ENCODE measurements around the gene CACNB4.
"Not testable (repeated sequence)": the region's sequence is repeated elsewhere in the genome, so short reads cannot be mapped to it uniquely, and the experiment has no call there.

CACNB4 gene

DNA sequence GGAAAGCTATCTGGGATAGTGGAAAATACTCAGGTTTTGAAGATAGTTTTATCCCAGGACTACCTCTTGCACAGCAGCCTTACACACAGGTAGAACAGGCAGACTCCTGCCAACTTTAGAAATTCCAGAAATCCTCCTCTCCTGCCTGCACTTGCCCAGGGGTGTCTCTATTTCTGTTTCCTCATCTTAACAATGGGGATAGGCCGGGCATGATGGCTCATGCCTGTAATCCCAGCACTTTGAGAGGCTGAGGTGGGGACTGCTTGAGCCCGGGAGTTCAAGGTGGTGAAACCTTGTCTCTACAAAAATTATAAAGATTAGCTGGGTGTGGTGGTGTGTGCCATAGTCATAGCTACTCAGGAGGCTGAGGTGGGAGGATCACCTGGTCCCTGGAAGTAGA lies 153.7 kb downstream of the CACNB4 start:
- no peak for DNase-seq (ENCODE audit: low read depth in 2 of 2)

DNA sequence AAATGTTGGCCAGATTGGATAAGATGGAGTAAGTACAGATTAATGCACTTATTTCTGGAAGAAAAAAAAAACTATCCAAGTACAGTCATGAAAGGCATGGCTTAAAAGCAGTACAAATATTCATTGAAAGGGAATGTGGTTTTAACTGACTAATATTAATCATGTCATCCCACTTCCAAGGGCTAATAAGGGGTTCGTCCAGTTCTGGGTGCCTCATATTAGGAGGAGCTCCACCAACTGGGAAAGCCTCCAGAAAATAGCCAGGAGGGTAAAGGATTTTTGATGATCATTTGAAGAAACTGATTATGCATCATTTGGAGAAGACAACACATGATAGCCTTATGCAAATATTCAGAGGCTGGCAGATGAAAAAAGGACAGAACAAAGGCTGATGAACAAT lies 155.4 kb downstream of the CACNB4 start:
- no peak for DNase-seq (ENCODE audit: low read depth in 2 of 2)

DNA sequence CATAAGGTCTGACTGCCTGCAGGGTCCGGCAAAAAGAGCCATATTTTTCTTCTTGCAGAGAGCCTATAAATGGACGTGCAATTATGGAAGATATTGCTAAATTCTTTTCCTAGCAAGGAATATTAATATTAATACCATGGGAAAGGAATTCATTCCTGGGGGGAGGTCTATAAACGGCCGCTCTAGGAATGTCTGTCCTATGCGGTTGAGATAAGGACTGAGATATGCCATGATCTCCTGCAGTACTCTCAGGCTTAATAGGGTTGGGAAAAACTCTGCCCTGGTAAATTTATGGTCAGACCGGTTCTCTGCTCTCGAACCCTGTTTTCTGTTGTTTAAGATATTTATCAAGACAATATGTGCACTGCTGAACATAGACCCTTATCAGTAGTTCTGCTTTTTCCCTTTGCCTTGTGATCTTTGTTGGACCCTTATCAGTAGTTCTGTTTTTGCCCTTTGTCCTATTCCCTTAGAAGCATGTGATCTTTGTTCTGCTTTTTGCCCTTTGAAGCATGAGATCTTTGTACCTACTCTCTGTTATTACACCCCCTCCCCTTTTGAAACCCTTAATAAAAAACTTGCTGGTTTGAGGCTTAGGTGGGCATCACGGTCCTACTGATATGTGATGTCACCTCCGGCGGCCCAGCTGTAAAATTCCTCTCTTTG lies 156.2 kb downstream of the CACNB4 start:
- not testable (repeated sequence) for DNase-seq (ENCODE audit: low read depth in 2 of 2)

DNA sequence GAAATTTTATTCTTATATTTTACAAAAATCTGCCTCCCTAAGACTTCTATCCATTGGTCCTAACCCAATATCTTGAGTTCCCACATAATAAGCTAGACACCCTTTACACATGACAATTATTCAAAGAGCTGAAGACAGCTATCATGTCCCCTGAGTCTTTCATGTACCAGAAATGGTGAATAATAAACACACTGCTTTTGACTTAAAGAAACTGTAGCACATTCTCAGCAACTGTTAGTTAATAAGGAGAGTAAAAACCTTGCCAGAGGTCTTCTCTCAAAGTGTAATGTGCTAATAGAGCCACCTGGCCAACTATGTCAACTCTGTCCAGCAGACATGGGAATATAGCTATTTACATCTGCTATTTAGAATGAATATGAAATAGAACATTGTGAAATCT lies 160.9 kb downstream of the CACNB4 start:
- DNase-seq (ENCODE audit: low read depth in 2 of 2) = no peak

DNA sequence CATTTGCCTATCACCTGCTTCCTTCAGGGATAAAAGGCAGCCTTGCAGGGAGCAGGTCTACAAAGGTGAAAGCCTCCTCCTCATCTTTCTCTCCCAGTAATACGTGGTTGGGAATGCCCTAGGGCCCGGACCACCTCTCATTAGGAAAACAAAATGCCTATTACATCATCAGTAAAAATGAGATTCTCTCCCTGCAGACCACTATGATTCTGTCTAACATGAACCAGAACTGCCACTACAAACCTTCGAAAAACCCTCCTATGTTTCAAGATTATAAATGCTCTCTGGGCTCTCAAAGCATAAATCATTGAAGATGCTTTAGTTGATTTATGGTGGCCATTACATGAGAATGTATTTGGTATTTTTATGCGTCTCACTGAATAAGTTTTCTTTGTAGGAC lies 162.2 kb downstream of the CACNB4 start:
- no peak for DNase-seq (ENCODE audit: low read depth in 2 of 2)

DNA sequence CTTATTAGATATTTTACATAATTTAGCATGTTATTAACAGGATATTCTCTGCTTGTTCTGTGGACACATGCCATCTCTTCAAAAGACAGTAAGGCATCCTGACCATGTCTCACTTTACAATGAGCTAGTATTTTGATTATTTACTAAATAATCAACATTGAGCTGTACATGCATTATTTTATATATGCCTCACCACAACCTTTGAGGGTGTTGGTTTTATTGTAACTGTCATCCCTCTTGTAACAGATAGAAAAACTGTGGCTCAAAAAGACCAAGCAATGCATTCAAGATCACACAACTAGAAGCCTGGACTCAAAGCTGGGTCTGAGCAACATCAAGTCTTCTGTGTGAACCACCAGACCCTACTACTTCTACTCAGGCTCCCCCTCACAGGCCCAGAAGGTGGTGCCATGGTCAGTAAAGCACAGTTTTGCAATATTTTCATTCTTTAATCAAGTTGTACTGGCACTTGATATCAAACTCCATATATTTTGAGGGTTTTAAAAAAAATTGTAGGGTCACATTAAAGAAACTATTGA lies 165.5 kb downstream of the CACNB4 start:
- no peak for DNase-seq (ENCODE audit: low read depth in 2 of 2)

DNA sequence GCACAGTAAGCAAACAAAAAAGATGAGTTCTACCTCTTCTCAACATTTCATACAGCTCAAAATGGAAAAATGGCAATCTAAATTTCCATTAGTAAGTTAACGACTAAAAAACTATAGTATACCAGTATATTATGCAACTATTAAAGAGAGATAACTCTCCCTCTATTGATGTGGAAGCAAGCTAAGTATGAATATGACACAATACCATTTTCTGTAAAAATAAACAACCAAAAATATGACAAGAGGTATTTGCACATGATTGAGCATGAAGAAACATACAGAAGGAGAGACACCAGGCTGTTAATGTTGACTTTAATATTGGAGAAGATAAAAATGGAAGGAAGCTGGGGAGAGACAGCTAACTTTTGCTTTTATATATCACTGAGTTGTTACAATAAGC lies 167.1 kb downstream of the CACNB4 start:
- DNase-seq (ENCODE audit: low read depth in 2 of 2) = no peak

DNA sequence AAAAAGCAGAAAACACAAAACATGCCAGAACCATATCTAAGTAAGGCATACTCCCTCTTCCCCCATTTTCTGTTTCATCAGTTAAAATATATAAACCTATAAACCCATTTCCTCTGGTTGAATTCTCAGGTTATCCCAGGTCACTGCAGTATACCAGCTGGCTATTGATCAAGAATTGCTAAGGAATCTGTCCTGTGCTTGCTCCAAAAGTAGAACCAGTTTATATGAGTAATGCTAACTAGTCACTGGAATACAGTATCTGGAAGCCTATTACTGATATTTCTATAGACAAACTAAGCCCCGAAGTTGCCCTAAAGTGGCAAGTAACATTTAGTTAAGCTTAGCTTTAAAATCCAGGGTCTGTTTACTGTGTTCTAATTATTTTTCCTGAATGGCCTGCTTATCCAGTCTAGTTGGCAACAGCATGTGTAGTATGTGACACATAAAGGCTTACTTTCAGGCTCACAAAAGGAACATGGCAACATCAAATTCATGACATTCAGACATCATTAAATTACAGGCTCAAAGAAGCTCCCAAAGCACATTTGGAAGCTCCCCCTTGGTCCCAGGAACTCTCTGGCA lies 167.7 kb downstream of the CACNB4 start:
- no peak for DNase-seq (ENCODE audit: low read depth in 2 of 2)

DNA sequence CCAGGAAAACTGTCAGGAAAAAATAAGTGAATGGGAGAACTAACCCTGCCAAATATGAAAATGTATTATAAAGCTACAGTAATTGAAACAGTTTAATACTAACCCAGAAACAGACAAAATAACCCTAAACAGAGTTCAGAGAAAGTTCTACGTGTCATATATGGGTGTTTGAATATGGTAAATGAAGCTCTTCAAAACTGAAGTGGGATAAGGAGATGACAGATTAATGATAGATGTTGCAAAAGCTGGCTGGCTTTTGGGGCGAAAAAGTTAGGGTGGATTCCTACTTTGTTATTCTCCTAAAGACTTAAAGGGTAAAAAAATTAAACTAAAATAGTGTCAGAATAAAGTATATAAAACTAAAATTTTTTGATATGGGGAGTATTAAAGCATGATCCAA lies 168.8 kb downstream of the CACNB4 start:
- DNase-seq (ENCODE audit: low read depth in 2 of 2) = no peak

DNA sequence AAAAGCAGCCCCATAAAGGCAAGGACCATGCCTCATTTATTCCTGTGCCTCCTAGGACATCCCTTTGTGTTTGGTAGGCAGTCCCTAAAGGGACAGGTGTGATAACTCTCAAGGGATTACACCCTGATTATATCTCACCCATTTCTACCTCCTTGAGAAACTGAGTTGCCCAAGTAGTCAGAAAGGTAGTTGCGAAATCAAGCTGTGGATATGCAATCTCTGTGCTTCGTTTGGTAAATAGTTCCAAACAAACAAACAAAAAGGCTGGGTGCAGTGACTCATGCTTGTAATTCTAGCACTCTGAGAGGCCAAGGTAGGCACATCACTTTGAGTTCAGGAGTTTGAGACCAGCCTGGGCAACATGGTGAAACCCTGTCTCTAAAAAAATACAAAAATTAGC lies 170.5 kb downstream of the CACNB4 start:
- DNase-seq (ENCODE audit: low read depth in 2 of 2) = no peak

DNA sequence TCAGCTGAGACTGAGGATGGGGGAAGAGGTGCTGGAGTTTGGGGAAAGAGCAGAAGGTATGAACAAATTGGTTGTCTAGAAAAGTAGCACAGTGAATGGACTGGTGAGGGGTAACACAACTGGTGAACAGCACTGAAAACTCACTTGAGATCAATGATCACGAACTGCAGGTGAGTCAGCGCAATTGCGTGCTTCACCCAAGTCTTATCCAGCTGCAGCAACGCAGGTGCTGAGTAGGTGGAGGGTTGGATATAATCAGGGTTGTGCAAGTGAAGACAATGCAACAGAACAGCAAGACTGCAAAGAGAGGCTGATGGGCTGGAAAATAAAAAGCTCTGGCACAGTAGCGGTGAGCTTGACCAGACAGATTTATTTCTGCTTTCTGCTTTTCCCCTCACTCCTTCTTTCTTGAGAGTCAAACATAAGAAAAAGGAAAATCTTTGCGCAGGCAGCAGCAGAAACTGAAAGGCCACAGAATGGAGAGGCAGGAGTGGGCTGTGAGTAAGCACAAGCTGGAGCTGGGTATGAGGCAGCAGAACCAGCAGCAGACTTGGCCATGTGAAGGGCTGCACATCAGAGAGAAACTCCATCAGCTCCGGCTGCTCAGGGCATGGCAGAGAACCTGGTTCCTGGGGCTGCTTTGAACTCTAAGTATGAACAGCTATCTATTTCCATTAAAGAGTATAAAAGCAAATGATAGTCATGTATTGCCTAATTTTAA lies 171.2 kb downstream of the CACNB4 start:
- no peak for DNase-seq (ENCODE audit: low read depth in 2 of 2)

DNA sequence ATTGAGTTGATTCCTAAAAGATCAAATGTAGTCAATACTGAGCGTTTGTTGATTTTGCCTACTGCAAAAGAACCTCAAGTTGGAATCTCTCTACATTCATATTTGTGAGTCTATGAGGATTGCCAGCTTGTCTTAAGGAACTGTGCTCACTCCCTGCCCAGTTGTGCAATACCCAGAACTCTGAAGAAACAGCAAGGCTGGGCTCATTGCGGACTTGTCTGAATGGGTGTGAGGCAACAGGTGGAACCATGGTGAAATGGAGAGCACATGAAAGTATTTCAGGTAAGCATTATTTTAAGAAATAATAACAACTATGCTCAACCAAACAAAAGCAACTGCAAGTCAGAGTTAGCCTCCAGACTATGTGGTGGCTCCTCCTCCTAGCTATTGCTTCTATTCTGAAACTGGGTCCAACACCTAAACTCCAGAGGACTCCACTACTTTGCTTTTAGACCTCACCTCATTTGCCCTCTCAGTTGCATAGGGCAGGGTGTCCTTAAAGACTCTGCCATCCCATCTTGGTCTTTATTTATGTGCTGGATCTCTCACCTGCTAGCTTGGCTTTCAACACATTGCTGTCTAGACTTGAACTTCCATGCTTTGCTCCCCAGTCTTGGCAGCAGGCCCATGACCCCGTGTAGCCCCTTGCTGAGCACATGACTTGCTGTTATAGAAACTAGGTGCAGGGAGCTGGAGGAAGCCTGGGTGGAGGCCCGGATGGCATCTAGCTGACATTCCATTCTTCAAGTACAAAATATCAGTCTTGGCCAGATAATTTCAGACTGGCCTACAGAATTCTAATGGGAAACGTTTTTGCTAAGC lies 175.8 kb downstream of the CACNB4 start:
- DNase-seq (ENCODE audit: low read depth in 2 of 2) = no peak

DNA sequence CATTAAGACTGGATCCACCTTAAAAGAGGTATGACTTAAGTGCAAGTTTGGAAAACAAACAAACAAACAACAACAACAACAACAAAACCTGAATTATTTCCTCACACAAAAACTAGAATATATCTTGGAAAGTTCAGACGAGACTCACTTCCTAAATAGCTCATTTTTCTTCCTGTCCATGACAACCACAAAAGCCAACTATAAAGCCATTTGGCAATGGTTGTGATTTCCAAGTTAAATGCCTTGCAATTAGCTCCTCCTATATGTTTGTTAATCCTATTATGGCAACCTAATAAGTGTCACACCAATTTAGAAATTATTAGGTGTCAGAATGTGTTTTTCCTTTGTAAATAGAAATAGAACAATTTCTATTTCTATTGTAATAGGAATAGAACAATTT lies 179.1 kb downstream of the CACNB4 start:
- no peak for DNase-seq (ENCODE audit: low read depth in 2 of 2)

DNA sequence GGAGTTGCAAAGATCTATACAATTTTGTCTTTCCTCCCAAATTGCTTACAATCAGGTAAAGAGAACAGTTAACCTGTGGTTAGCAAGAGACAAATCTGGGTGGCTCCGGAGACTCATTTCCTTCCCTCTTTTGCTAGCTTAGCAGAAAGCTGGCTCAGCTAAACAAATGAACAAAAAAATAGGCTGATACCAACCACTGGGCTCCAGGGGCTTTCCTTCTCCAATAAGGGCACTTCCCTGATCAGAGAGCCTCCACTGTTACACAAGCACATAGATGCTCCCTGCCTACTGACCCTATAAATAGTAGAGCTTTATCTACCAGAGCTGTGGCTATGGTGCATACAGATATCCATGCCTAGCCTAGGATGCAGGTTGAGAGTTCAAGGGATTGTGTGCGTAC lies 180.5 kb downstream of the CACNB4 start:
- DNase-seq (ENCODE audit: low read depth in 2 of 2) = no peak

DNA sequence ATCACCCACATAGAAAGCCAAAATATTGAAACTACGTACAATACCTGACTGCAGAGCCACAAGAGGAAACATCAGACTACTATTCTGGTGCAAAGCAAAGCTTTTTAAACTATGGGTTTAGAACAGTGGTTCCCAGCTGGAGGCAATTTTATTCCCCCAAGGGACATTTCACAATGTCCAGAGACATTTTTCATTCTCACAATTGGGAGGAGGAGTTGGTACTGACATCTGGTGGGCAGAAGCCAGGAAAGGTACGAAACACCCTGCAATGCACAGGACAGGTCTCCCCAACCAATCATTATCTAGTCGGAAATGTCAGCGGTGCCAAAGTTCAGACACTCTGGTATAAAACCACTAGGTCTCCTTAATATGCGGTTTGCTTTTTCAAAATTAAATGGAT lies 182.2 kb downstream of the CACNB4 start:
- no peak for DNase-seq (ENCODE audit: low read depth in 2 of 2)

DNA sequence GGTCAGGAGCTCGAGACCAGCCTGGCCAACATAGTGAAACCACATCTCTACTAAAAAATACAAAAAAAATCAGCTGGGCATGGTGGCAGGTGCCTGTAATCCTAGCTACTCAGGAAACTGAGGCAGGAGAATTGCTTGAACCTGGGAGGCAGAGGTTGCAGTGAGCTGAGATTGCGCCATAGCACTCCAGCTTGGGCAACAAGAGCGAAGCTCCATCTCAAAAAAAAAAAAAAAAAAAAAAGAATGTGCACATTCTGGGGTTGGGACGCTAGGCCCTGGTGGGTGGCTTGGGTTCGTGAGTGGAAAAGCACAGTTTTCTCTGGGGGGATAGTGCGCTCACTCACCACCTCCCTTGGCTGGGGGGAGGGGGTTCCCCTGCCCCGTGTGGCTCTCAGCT lies 183.2 kb downstream of the CACNB4 start:
- not testable (repeated sequence) for DNase-seq (ENCODE audit: low read depth in 2 of 2)

DNA sequence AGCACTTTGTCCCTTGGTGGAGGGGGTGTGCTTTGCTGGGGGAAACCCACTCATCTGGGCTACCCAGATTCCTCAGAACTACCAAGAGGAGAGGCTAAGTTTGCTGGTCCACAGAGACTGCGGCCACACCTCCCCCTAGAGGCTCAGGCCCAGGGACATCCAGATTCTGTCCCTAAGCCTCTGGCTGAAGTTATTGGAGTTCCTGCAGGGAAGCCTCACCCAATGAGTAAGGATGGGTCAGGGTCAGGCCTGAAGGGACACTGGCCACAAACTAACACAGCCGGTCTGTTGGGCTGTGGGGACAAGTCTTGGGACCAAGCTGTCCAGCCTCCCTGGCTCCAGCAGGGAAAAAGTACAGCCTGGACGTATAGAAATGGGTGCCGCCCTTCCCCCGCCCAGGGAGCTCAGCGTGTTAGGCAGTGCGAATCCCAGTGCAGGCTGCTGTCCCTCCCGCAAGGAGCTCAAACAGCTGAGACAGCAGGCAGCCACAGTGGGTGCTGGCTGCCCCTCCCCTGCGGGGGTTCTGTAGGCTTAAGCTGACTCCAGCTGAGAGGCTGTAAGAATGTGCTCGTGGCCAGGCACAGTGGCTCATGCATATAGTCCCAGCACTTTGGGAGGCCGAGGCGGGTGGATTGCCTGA lies 183.7 kb downstream of the CACNB4 start:
- no peak for DNase-seq (ENCODE audit: low read depth in 2 of 2)

DNA sequence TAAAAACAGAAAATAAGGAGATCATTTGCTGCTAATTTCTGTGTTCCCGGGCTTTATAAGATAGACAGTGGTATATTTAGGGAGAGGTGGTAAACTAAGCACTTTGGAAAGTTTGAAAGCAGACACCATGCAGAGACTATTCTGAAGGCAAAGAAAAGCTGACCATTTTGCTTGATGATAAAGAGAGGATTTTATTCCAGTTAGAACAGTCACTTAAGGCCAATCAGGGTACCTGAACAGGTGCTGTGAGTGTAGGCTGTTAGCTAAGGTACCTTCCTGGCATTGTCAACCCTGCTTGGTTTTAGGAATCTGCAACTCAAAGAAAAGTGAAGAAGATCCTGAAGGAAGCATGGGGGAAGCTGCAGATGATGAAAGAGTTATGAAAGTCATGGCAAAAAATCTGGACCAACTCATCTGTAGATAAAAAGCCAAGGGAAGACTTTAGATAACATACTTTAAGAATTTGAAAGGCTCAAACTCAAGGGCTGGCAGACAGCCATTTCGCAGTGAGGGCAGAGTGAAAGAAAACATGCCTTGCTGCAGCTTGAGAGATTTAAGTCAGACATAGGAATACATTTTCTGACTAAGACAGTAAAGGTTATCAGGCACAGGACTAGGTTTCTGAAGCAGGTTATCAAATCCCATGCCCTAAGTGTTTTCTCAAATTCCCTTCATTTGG lies 190.5 kb downstream of the CACNB4 start:
- DNase-seq (ENCODE audit: low read depth in 2 of 2) = no peak

DNA sequence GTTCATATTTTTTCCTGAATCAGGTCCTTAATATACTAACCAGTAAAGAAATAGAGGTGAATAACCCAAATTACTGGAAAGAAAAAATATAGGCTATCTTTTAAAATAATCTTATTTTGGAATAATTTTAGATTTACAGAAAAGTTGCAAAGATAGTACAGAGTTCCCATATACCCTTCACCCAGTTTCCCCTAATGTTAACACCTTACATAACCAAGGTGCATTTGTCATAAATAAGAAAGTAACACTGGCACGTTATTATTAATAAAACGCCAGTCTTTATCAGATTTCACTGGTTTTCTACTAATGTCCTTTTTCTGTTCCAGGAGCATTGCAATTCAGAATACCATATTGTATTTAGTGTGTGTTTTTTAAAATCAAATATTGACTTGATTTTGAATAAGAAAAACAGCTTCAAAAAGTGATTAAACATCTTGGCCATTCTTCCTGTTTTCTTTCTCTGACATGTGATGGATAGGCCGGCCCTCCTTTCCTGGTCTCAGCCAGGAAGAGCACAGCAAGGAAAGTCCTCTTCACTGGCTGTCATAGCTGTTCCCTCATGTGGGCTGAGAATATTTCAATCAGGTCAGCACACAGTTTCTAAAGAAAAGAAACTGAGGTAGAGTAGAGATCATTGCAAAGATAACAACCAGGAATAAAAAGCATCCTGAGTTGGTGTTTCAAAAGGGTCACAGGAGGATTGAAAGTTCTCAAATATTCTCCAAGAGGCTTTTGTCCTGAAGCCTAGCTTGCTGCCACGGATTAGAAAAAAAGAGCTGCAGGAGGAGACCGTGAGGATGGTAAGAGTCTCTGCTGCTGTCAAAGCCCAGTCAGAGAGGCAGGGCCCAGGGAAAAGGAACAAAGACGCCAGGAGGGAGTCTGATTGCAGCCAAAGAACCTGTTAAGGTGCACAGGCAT lies 191.3 kb downstream of the CACNB4 start:
- DNase-seq (ENCODE audit: low read depth in 2 of 2) = no peak

DNA sequence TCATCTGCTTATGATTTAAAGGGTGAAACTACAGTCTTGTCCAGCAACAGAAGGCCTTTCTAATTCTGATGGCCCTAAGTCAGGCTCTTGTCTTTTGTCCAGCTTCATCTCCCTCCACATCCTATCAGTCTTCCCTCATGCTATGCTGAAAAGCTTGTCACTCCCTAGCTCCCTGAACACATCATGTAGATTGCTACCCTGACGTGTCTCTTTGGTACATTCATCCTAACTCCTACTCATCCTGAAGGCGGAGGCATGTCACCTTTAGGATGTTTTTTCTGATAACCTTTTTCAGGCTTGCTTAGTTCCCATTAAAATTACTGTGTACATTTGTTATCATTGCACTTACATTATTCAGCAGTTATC lies 192.2 kb downstream of the CACNB4 start:
- DNase-seq (ENCODE audit: low read depth in 2 of 2) = no peak

Data from stimulated activated CD4-positive, alpha-beta T cell treated with anti-CD3 and anti-CD28 coated beads, Interleukin-1b, Interleukin-23, amount 100 ng/mL, for 4 hours (primary cell).